Activated CD4-positive, alpha-beta T cell treated with anti-CD3 and anti-CD28 coated beads for 36 hours (primary cell): ENCODE data around the gene MAPK8IP2. TPM values are rescaled to one million over a fixed set of nuclear protein-coding genes. Genes with fewer than 3 reads are reported as not detected.

Experiments
- ATAC-seq: fragments of 200-7000 bp; cut with Tn5 transposase; one replicate; pipeline ENCODE4 v1.10.0; 2021; ENCODE audit warnings: mild to moderate bottlenecking, moderate library complexity
- CTCF ChIA-PET: fragments of 350-600 bp; sonication (Branson Sonifier 250); formaldehyde crosslinking; loops from one replicate; lab custom pipeline; 2021; ENCODE audit warnings: antibody characterized with exemption; lab: Charles Lee
- POLR2A ChIA-PET: fragments of 350-600 bp; sonication (Branson Sonifier 250); formaldehyde crosslinking; loops from one replicate; lab custom pipeline; 2021; ENCODE audit warnings: antibody characterized with exemption, inconsistent platforms; lab: Charles Lee
- DNase-seq: peaks from one replicate; pipeline ENCODE4 v3.0.0-alpha.2; 2020
- H3K27ac Mint-ChIP-seq: one replicate; pipeline ENCODE4 v1.8.0; 2021; ENCODE audit warnings: mixed read lengths
- H3K27me3 Mint-ChIP-seq: one replicate; pipeline ENCODE4 v1.8.0; 2021; ENCODE audit warnings: mixed read lengths
- H3K36me3 Mint-ChIP-seq: one replicate; pipeline ENCODE4 v1.8.0; 2021; ENCODE audit warnings: low read depth, mixed read lengths
- H3K4me1 Mint-ChIP-seq: one replicate; pipeline ENCODE4 v1.8.0; 2021; ENCODE audit warnings: mixed read lengths
- H3K4me3 Mint-ChIP-seq: one replicate; pipeline ENCODE4 v1.8.0; 2021; ENCODE audit warnings: mild to moderate bottlenecking, moderate library complexity, mixed read lengths
- H3K9me3 Mint-ChIP-seq: one replicate; pipeline ENCODE4 v1.8.0; 2021; ENCODE audit warnings: low read depth, mixed read lengths
- intact Hi-C, 2 experiments: fragments of 100-400 bp; cut with DNase I in 1 of 2; cut with micrococcal nuclease in 1 of 2; formaldehyde crosslinking; loops; one replicate each; pipeline versions ENCODE4 v1.14.2 to v1.15.1; 2022 to 2024; cut with DNase I, micrococcal nuclease
- total RNA-seq, 2 experiments: library from RNA; stranded (reverse); gene quantifications; one replicate each; pipeline ENCODE4 v1.2.3, GENCODE V29; 2021

The MAPK8IP2 gene
- total RNA-seq, 2 experiments from 2014 or later: 0.14 TPM

DNA sequence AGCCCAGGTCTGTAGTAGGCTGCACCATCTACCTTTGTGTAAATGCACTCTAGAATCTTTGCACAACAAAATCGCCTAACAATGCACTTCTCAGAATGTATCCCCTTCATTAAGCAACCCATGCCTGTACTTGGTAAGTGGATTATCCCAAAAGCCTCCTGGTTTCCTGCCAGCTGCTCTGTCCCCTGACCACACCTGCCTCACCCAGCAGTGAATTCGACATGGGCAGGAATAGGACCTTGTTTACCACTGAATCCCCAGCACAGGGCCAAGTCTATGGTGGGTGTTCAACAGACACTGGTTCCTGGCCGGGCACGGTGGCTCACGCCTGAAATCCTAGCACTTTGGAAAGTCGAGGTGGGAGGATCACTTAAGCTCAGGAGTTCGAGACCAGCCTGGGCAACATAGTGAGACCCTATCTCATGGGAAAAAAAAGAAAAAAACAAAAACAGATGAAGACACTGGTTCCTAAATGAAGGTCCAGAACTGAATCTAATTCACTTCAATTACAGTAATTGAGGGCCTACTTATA, 32.8 kb upstream of the MAPK8IP2 start:
- ATAC-seq (no peak), DNase-seq (no peak)
- CTCF ChIA-PET: no interaction called here
- intact Hi-C loops: no loop called here
- Mint-ChIP-seq H3K36me3 (peaks cover 36% of the 10 kb centered on the region), H3K27me3 (no peaks in the 10 kb centered on the region), H3K27ac (no peak overlapping the region), H3K4me1 (peaks cover 11% of the 10 kb centered on the region), H3K9me3 (no peaks in the 10 kb centered on the region), H3K4me3 (no peak overlapping the region)
- POLR2A ChIA-PET: no interaction called here

DNA sequence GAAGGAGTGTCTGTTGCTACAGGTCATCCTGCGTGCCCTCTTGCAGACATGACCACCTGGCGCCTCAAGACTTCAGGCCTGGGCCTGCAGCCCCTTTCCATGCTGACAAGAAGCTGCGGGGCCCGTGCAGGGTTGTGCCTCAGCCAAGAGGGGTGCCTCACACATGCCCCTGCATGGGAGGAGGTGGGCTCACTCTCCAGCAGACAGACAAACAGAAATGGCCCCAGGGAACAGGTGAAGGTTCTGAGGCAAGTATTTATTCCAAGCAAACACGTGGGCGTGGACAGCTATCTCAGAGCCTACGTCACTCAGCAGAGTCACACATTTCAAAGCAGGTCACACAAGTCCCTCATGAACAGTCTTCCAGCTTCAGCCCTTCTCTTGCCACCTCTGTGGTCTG, 32.0 kb upstream of the MAPK8IP2 start:
- Mint-ChIP-seq H3K27ac (no peak overlapping the region), H3K36me3 (peaks cover 36% of the 10 kb centered on the region), H3K9me3 (no peaks in the 10 kb centered on the region), H3K27me3 (no peaks in the 10 kb centered on the region), H3K4me3 (no peak overlapping the region), H3K4me1 (peaks cover 3% of the 10 kb centered on the region)
- DNase-seq: no peak
- no peak for ATAC-seq
- intact Hi-C loops: no loop called here
- CTCF ChIA-PET: interaction anchor here (2.2 kb wide), 1 partner anchor 43 kb away, joined by 5 read pairs; the partner anchor contains the start of gene SCO2
- POLR2A ChIA-PET: no interaction called here

GRCh38 chr22:50569041-50569459, 31.5 kb upstream of the MAPK8IP2 start:
- H3K36me3 Mint-ChIP-seq: peaks cover 37% of the 10 kb centered on the region

GRCh38 chr22:50569896-50570535, 30.6 kb upstream of the MAPK8IP2 start:
- DNase-seq (no peak), ATAC-seq (no peak)
- intact Hi-C loops: no loop called here
- Mint-ChIP-seq H3K9me3 (no peaks in the 10 kb centered on the region), H3K36me3 (peaks cover 40% of the 10 kb centered on the region), H3K4me1 (no peaks in the 10 kb centered on the region), H3K4me3 (no peak overlapping the region), H3K27me3 (no peaks in the 10 kb centered on the region), H3K27ac (no peak overlapping the region)
- ChIA-PET CTCF (interaction anchor here (0.6 to 2.2 kb wide), 5 partner anchors 12 to 74 kb away, joined by 3 to 5 read pairs (median 3); partner anchors contain the start of genes CHKB and SCO2), POLR2A (no interaction called here)

More at GRCh38 chr22:50569041-50569459, 31.5 kb upstream of the MAPK8IP2 start:
- DNase-seq (no peak), ATAC-seq (no peak)
- Mint-ChIP-seq H3K4me1 (no peaks in the 10 kb centered on the region), H3K4me3 (no peak overlapping the region), H3K9me3 (no peaks in the 10 kb centered on the region), H3K27me3 (no peaks in the 10 kb centered on the region), H3K27ac (no peak overlapping the region)
- intact Hi-C loops: no loop called here
- CTCF ChIA-PET: interaction anchor here (1.0 to 2.2 kb wide), 2 partner anchors 43 to 73 kb away, joined by 3 to 5 read pairs; partner anchors contain the start of gene SCO2
- POLR2A ChIA-PET: no interaction called here

DNA sequence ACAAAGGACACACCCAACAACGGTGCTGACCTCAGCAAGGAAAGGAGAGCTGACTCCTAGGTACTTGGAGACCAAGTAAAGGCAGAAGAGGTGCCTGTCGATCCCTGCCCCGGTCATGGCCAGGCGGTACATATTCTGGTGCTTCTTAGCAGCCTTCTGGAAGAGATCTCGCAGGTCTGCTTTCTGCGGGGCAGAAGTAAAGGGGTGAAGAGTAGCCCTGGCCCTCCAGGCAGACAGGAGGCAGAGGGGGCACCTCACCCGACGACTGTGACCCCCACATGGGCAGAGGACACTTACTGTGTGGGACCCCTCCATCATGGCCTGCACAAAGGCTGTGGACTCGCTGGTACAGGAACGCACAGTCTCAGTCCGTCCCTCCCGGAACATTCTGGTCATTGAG, 29.7 kb upstream of the MAPK8IP2 start:
- peaks cover 45% of the 10 kb centered on the region for H3K36me3 Mint-ChIP-seq
- no peak overlapping the region for H3K4me3 Mint-ChIP-seq
- H3K4me1 Mint-ChIP-seq: no peaks in the 10 kb centered on the region
- ChIA-PET CTCF (interaction anchor here (0.9 to 1.0 kb wide), 2 partner anchors 12 to 30 kb away, joined by 3 to 4 read pairs; partner anchors contain the start of gene CHKB), POLR2A (no interaction called here)
- DNase-seq: no peak
- H3K27me3 Mint-ChIP-seq: no peaks in the 10 kb centered on the region
- no peak overlapping the region for H3K27ac Mint-ChIP-seq
- no peak for ATAC-seq
- no peaks in the 10 kb centered on the region for H3K9me3 Mint-ChIP-seq
- intact Hi-C loops: no loop called here

GRCh38 chr22:50571264-50572175, 29.1 kb upstream of the MAPK8IP2 start:
- H3K27me3 Mint-ChIP-seq: no peaks in the 10 kb centered on the region
- H3K36me3 Mint-ChIP-seq: peaks cover 50% of the 10 kb centered on the region
- ChIA-PET POLR2A (no interaction called here), CTCF (interaction anchor here (0.7 to 1.1 kb wide), 3 partner anchors 11 to 48 kb away, joined by 3 to 5 read pairs (median 4); partner anchors contain the start of genes CHKB and SCO2)
- H3K9me3 Mint-ChIP-seq: no peaks in the 10 kb centered on the region
- H3K27ac Mint-ChIP-seq: no peak overlapping the region
- no peaks in the 10 kb centered on the region for H3K4me1 Mint-ChIP-seq
- no peak overlapping the region for H3K4me3 Mint-ChIP-seq
- intact Hi-C loops: no loop called here
- no peak for DNase-seq
- no peak for ATAC-seq

DNA sequence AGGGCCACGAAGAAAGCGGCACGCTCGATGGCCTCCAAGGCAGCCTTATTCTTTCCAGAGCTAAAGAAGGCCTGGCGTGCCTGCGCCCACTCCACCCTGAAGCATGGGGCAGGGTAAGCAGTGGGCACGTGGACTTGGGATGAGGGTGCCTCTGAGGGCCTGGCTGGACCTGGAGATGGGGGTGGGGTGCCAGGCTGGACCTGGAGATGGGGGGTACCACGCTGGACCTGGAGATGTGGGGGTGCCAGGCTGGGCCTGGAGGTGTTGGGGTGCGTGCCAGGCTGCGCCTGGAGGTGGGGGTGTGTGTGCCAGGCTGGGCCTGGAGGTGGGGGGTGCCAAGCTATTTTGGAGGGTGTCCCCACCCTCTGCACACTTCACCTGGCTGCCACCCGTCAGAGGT, 27.6 kb upstream of the MAPK8IP2 start:
- H3K36me3 Mint-ChIP-seq: peaks cover 50% of the 10 kb centered on the region
- ATAC-seq (no peak), DNase-seq (no peak)
- no peaks in the 10 kb centered on the region for H3K9me3 Mint-ChIP-seq
- no peak overlapping the region for H3K4me3 Mint-ChIP-seq
- H3K4me1 Mint-ChIP-seq: no peaks in the 10 kb centered on the region
- CTCF ChIA-PET: interaction anchor here (0.7 to 1.1 kb wide), 3 partner anchors 10 to 253 kb away, joined by 3 to 5 read pairs (median 5); partner anchors contain the start of genes SCO2 and SYCE3
- no peaks in the 10 kb centered on the region for H3K27me3 Mint-ChIP-seq
- no peak overlapping the region for H3K27ac Mint-ChIP-seq
- intact Hi-C loops: no loop called here
- POLR2A ChIA-PET: no interaction called here

DNA sequence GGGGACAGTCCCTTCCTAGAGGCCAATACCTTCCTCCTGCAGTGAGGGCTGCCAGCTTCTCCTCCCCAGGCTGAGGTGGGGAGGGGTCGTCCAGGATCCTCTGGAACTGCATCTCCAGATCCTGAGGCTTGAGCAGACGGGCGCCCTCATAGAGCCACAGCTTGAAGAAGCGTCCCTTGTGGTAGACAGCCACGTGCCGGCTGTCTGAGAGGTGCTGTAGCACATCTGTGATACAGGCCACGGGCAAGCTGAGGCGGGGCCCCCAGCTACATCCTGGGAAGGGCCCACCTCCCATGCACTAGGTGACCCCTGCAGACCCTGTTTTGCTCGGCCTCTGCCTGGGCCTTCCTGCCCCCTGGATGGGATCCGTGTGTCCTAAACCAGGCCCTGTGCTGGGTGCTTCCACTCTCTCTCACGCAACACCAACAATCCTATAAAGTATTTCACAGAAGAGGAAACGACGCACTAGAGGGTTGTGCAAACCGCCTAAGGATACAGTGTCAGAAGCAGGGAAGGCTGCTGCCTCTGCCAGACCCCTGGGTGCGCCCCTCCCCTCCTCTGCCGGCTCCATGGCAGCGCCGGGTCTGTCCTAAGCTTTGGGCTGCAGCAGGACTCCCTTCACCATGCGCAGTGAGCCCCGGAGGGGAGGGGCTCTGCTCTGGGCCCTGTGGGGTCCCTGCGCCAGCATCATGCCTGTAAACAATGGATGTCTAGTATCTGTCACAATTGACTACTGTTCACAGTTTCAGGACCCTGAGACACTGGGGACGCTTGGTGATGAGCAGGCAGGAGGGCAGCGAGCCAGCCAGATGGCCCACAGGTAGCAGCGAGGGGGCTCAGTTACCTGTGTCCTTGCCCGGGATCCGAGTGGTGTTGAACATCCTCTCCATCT, 26.9 kb upstream of the MAPK8IP2 start:
- Mint-ChIP-seq H3K4me3 (no peak overlapping the region), H3K4me1 (no peaks in the 10 kb centered on the region), H3K9me3 (no peaks in the 10 kb centered on the region), H3K27me3 (no peaks in the 10 kb centered on the region), H3K36me3 (peaks cover 51% of the 10 kb centered on the region), H3K27ac (no peak overlapping the region)
- ChIA-PET POLR2A (no interaction called here), CTCF (interaction anchor here (0.7 to 1.0 kb wide), 2 partner anchors 11 to 253 kb away, joined by 3 to 5 read pairs; partner anchors contain the start of gene SYCE3)
- DNase-seq (no peak), ATAC-seq (no peak)
- intact Hi-C loops: no loop called here

GRCh38 chr22:50574383-50574755, 26.2 kb upstream of the MAPK8IP2 start:
- DNase-seq (no peak), ATAC-seq (no peak)
- H3K36me3 Mint-ChIP-seq: peaks cover 50% of the 10 kb centered on the region
- H3K4me3 Mint-ChIP-seq: no peak overlapping the region
- intact Hi-C loops: no loop called here
- no peak overlapping the region for H3K27ac Mint-ChIP-seq
- POLR2A ChIA-PET: no interaction called here
- H3K27me3 Mint-ChIP-seq: no peaks in the 10 kb centered on the region
- peaks cover under 1% of the 10 kb centered on the region for H3K4me1 Mint-ChIP-seq
- H3K9me3 Mint-ChIP-seq: no peaks in the 10 kb centered on the region
- CTCF ChIA-PET: interaction anchor here (1.5 to 2.7 kb wide), 2 partner anchors 11 to 49 kb away, joined by 6 to 14 read pairs; partner anchors contain the start of genes SCO2 and SYCE3

DNA sequence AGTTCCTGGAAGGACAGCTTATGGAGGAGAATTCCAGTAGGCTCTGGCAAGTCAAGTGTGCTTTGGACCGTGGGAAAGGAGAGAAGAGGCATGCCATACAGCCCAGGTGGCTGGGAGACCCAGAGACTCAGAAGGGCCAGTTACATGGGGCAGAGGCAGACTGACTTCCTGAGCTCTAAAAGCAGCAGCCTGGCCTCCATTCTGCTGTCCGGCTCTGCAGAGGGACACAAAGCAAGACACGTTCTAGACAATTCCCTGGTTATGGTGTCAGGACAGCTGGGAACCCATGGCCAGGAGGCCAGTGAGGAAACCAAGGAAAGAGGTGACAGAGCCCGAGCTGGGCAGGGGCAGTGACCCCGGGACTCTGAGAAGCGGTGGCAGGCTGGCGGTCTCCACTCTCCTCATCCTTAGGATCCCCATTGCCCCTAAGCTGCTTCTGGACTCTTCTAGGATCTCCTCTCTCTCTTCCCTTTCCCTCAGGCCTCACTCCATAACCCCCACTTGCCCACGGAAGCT, 25.1 kb upstream of the MAPK8IP2 start:
- CTCF ChIA-PET: interaction anchor here (0.6 to 2.7 kb wide), 5 partner anchors 12 to 151 kb away, joined by 3 to 14 read pairs (median 4); partner anchors contain the start of genes SCO2 and SYCE3
- no peak overlapping the region for H3K27ac Mint-ChIP-seq
- H3K4me1 Mint-ChIP-seq: peaks cover 7% of the 10 kb centered on the region
- H3K9me3 Mint-ChIP-seq: no peaks in the 10 kb centered on the region
- intact Hi-C loops: no loop called here
- no peak for DNase-seq
- H3K4me3 Mint-ChIP-seq: no peak overlapping the region
- no peaks in the 10 kb centered on the region for H3K27me3 Mint-ChIP-seq
- ATAC-seq: no peak
- POLR2A ChIA-PET: no interaction called here
- H3K36me3 Mint-ChIP-seq: peaks cover 54% of the 10 kb centered on the region
